ENCODE data around the gene RGL1.

Gene RGL1

DNA sequence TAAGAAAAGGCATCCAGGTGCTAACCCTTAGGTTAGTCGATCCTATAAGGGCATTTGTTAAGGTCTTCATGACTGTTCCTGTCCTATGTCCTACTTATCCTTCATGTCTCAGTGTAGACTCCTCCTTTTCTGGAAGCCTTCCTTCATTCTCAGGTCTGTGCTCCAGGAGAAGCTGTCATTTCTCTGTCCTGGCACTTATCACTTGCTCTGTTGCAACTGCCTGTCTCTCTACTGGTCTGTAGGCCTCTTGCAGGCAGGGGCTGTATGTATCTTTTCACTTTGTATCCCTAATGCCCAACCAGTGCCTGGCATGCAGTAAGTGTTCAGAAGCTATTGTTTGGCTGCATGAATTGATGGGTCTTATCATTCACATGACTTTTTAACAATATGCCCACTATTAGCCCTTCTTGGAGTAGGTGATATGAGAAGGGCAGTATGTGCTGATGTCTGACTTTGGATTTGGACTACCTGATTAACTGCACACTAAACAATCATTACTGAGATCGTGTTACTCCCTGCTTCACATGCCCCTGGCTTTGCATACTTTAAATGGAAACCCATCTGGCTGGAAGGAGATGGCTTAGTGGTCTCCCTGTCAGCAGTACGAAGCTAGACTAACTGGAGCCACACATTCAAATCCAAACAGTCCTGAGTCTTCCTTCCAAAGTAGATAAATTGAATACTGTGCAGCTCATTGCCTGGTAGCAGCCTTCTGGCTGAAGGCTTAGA lies 88.8 kb downstream of the RGL1 start:
- no peak for DNase-seq

DNA sequence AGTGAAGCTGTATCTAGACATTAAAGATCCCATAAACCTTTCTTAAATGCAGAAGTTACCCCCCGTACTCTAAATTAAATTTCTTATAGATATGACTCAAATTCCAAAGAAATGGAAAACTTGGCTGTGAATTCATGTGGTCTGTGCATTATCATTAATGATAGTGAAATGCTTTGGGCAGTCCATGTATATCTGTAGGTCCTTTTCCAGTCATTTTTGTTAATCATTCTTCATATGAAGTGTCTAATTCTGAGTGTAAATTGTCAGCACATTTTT lies 89.3 kb downstream of the RGL1 start:
- DNase-seq = no peak

- DNase-seq = no peak
Measured at GRCh38 chr1:183896466-183897048, 91.6 kb downstream of the RGL1 start.

GRCh38 chr1:183898001-183898396 lies 93.1 kb downstream of the RGL1 start:
- no peak for DNase-seq

DNA sequence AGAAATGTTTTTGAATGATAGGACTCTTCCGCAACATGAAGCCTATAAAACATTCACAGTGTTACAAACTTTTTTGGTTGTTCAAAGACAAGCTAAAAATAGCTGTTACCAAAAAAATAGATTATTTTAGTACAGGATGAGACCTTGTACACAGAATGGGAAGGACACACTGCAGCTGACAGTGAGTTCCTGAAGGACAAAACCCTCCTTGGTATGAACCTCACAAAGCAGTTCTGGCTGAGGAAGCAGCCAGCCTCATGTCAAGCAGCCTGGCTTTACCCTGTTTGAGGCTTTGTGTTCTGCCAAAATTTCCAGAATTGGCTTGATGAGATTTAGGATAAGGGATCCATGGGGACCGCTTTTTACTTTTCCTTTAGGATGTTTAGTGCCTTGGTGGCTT lies 93.7 kb downstream of the RGL1 start:
- no peak for DNase-seq

DNA sequence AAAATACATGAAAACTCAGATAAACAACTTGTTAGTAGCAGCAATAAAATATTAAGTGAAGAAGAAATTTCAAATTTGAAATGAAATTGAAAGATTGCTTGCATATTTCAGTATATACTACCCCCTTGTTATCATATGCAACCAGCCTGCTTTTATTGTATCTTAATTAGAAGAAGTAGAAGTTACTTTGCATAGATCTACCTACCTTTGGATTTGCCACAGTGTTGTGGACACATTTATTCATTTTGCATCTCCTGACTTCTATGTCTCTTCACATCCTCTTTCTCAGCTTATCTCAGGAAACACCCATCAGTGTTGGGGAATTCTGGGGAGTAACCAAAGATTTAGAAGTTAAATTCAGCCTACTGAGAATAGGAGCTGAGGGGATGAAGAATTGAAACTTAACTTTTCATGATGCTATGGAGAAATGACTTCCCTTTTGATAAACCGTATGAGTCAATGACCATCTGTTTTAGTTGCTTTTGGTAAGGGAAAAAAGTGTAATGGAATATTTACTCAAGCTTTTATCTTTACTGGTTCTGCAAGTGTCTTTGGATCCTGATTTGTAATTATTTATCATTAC lies 96.9 kb downstream of the RGL1 start:
- DNase-seq = no peak

DNA sequence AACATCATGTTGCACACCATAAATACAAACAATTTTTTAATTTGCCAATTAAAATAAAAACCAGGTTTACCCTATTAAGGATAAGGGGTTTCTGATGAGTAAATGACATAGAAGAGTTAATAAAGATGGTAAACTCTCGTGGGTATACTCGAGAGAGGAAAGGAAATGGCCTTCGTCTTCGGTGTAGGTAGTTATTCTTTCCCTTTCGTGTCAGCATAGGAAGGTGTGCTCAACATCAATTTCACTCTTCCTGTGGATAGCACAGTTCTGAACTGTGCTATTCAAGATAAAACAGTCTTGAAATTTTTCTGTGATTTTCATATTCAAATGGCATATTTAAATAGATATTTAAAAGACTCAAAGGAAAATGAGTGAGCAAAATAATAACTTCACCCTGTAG lies 98.2 kb downstream of the RGL1 start:
- DNase-seq = no peak

GRCh38 chr1:183905508-183906113 lies 100.7 kb downstream of the RGL1 start:
- no peak for DNase-seq

DNA sequence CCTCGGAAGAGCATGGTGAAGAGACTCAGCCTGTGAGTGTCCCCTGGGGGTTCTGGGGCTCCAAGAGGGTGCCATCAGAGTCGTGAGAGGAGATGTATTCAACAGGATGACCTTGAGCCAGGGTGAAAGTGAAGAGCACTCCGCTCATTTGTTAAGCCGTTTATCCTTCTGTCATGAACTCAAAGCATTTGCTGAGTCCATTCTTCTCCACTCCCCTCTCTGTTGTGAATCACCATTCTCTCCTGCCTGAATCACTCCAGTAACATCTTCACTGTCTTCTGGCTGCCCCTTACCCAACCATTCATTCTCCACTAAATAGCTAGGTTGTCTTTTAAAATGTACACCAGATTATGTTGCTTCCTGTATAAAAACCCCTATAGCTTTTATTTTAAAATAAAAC lies 102.2 kb downstream of the RGL1 start:
- DNase-seq = no peak

DNA sequence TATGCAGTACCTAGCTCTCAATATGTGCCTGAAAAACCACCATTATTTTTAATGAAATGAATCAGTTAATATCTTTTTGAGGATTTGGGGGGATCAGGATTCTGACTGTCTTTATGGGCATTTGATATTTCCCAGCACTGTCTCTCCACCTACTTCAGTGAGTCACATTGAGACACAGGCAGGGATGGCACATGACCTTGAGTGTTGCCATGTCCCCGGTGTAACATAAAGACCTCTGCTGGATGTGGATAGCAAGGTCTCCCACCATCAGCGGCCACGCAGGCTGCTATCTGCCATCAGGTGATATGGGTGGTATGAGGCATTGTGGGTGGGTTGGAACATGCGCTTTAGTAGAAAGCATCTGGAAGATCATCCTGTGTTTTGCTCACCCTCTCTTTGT lies 103.2 kb downstream of the RGL1 start:
- DNase-seq = no peak

GRCh38 chr1:183909672-183910071 lies 104.8 kb downstream of the RGL1 start:
- no peak for DNase-seq

DNA sequence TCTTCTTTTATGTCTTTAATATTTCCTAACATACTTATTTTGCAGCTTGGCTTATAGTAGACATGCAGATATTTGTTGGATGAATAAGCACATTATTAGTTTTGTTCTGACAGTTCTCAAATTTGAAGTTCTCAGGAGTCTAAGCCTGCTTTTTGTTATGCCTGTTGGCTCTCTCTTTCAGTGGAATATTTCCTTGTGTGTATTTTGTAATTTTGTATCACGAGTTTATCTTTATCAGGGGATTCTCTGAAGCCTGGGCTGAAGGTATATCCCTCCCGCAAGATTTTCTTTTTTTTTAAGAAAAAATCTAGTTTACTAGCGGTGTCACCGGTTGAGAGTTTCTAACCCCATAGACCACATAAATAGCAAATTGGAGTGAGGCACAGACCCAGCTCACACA lies 105.9 kb downstream of the RGL1 start:
- no peak for DNase-seq

- DNase-seq = no peak
Measured at GRCh38 chr1:183911285-183911684, 106.4 kb downstream of the RGL1 start.

DNA sequence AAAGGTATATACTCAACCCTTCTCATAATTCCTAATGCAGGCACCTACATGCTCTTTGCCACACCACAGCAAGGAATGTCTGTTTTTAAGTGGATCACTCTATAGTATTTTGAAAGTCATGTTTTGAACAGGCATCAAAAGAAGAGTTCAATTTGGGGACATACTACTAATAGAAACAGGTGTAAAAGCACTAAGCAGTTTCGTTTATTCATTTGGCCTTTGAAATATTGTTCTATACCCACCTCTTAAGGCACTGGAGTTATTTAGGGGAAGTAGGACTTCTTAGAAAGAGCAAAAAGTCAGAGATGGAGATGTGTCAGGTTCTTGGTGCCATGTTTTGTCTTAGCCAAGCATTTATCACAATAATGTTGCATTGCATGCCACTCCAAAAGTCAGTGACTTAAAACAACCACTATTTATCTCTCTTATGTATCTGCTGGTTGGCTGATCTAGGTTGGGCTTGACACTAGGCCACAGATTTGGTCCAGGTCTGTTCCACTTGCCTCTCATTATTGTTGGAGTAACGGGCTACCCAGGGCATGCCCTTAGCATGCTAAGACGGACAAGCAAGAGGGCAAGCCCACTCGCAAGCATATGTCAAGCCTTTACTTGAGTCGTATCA lies 107.5 kb downstream of the RGL1 start:
- DNase-seq = no peak

- no peak for DNase-seq
Measured at GRCh38 chr1:183913567-183913993, 108.7 kb downstream of the RGL1 start.

GRCh38 chr1:183914276-183914675 lies 109.4 kb downstream of the RGL1 start:
- no peak for DNase-seq

DNA sequence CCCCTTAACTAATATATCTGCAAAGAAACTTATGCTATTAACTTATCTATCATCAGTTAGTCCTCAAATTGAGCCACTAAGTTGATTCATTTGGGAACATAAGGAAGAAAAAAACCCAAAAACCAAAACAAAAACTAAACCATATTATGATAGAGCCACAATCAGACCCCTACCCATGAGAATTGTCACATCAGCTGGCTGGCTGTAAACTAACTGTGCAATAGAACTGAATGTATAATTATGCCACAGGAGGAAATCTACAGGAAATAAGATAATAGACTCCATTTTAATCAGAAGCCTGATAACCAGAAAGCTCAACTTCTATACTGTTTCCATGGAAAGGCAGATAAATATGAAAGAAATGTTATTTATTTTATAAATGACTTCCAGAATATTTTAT lies 110.0 kb downstream of the RGL1 start:
- DNase-seq = no peak

GRCh38 chr1:183915625-183916510 lies 110.9 kb downstream of the RGL1 start:
- DNase-seq = peak; percentile 75 to 79

DNA sequence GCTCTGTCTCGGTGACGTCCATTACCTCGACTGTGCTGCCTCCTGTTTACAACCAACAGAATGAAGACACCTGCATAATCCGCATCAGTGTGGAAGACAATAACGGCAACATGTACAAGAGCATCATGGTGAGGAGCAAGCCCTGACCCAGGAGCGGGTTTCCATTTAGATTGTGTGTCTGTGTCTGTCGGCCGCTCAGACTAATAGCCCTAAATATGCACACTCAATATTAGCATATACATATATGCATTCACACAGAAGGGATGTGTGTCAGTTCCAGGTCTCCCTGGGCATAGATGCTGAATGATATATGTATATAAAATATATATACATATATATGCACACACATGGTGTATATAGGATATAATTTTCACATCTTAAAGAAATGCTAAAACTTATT lies 111.7 kb downstream of the RGL1 start:
- no peak for DNase-seq

- DNase-seq = no peak
Measured at GRCh38 chr1:183918589-183918988, 113.7 kb downstream of the RGL1 start.

DNA sequence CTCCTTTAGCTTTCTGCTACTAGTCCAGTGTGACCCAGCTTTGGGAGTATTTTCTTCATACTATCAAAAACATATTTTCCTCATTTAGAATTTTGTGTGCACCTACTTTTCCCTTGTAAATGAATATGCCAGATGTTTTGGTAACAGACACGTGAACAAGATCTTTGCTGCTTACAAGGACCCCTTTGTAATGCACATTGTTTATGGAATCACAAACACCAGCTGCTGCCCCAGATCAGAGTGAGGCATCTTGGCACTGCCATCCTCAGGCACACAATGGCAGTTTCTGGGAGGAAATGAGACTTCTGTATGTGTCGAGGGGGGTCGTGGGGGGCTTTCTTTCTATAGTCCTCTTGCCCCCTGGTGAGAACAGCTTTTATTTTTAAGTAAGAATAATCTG lies 115.7 kb downstream of the RGL1 start:
- DNase-seq = no peak

GRCh38 chr1:183922197-183922596 lies 117.3 kb downstream of the RGL1 start:
- no peak for DNase-seq

- DNase-seq = no peak
Measured at GRCh38 chr1:183925947-183926346, 121.0 kb downstream of the RGL1 start.
